ENCODE measurements around the gene CRTAC1. TPM values are rescaled to one million over a fixed set of nuclear protein-coding genes. Genes with fewer than 3 reads are reported as not detected.

The CRTAC1 gene
- total RNA-seq, 1 experiment from 2014 or later: 0.46 TPM

DNA sequence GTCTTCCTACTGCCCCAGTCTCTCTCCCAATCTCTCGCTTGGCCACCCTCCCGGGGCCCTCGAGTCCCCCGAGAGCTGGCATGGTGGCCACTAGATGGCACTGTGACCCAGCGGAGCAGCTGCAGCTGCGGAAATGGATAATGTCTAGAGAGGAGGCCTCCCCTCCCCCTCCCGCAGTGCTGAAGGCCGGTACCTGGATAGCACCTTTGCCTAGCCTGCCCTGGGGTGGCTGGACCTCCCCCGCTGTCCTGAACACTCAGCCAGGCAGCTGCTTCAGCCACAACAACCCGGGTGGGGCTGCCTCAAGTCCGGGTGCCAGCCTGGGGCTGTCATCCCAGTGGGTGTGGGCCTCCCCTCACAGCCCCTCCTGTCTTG lies 115.6 kb downstream of the CRTAC1 start:
- Mint-ChIP-seq H3K36me3 (ENCODE audit: insufficient read depth in 1 of 3, low read depth in 3 of 3) (no peaks in the 10 kb centered on the region), H3K9me3 (no peaks in the 10 kb centered on the region), H3K4me1 (peaks cover 0 to 12% of the 10 kb centered on the region in 2 experiments; a peak in 2 of 4 replicates), H3K4me3 (no peak overlapping the region), H3K27me3 (ENCODE audit: low read depth) (peaks cover 58% of the 10 kb centered on the region), H3K27ac (no peak overlapping the region)
- Histone ChIP-seq H2BK5ac (ENCODE audit: insufficient read length, low read length) (no peak overlapping the region), H3K27me3 (ENCODE audit: insufficient read depth, low read length) (no peaks in the 10 kb centered on the region), H3K18ac (ENCODE audit: insufficient read length, low read depth, low read length) (no peak overlapping the region), H3K4me1 (ENCODE audit: insufficient read depth, low read length) (no peaks in the 10 kb centered on the region), H4K91ac (ENCODE audit: insufficient read length, low read depth, low read length) (no peak overlapping the region), H4K8ac (replicated peaks; ENCODE audit: insufficient read length, low read depth, low read length) (no peak overlapping the region), H2AFZ (ENCODE audit: low read length) (no peak overlapping the region), H3K27ac (ENCODE audit: insufficient read length, low read depth, low read length) (no peak overlapping the region), H2BK15ac (ENCODE audit: low read depth, low read length) (no peak overlapping the region), H3K79me2 (ENCODE audit: insufficient read depth, low read length) (no peaks in the 10 kb centered on the region), H3K14ac (ENCODE audit: insufficient read depth, low read length) (no peak overlapping the region), H3K23me2 (ENCODE audit: insufficient read length, low read depth, low read length, poor library complexity, severe bottlenecking) (no peaks in the 10 kb centered on the region), H3K23ac (ENCODE audit: insufficient read length, low read depth, low read length) (no peak overlapping the region), H2AK5ac (ENCODE audit: insufficient read length, low read length) (no peak overlapping the region), H3K9ac (ENCODE audit: extremely low read depth, insufficient read length, low read length) (no peak overlapping the region), H4K20me1 (ENCODE audit: control insufficient read depth, insufficient read depth, insufficient read length) (no peaks in the 10 kb centered on the region), H3K9me3 (ENCODE audit: control insufficient read depth, low read depth, low read length) (no peaks in the 10 kb centered on the region), H3K4ac (ENCODE audit: low read depth, low read length) (no peak overlapping the region), H2BK120ac (ENCODE audit: low read depth, low read length, poor library complexity, severe bottlenecking) (no peak overlapping the region), H3K4me2 (ENCODE audit: insufficient read depth, insufficient read length, low read length) (no peak overlapping the region), H2BK12ac (ENCODE audit: insufficient read length, low read depth, low read length) (no peak overlapping the region), H3K56ac (ENCODE audit: insufficient read length, low read depth, low read length) (no peak overlapping the region), H2BK20ac (ENCODE audit: low read depth, low read length, poor library complexity, severe bottlenecking) (no peak overlapping the region), H4K5ac (ENCODE audit: insufficient read length, low read depth, low read length) (no peak overlapping the region), H3K79me1 (ENCODE audit: insufficient read depth, low read depth, low read length, poor library complexity, severe bottlenecking) (no peaks in the 10 kb centered on the region), H3T11ph (ENCODE audit: low read length) (no peak overlapping the region)
- DNase-seq: peak; percentile 84
- WGBS (ENCODE audit: extremely low coverage, insufficient read length, low lambda C conversion rate): no CpG with 5 or more reads among the region's 11 CpGs
- TF ChIP-seq, protein P1, sequence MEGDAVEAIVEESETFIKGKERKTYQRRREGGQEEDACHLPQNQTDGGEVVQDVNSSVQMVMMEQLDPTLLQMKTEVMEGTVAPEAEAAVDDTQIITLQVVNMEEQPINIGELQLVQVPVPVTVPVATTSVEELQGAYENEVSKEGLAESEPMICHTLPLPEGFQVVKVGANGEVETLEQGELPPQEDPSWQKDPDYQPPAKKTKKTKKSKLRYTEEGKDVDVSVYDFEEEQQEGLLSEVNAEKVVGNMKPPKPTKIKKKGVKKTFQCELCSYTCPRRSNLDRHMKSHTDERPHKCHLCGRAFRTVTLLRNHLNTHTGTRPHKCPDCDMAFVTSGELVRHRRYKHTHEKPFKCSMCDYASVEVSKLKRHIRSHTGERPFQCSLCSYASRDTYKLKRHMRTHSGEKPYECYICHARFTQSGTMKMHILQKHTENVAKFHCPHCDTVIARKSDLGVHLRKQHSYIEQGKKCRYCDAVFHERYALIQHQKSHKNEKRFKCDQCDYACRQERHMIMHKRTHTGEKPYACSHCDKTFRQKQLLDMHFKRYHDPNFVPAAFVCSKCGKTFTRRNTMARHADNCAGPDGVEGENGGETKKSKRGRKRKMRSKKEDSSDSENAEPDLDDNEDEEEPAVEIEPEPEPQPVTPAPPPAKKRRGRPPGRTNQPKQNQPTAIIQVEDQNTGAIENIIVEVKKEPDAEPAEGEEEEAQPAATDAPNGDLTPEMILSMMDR (conservative IDR thresholded peaks at IDR 0.05): peak; percentile 95

All from H9 (cell line).